ENCODE measurements around the gene PPP1R15B.
A peak's percentile ranks its signal among the peaks of the same experiment; 100 is the strongest.

Gene PPP1R15B

DNA sequence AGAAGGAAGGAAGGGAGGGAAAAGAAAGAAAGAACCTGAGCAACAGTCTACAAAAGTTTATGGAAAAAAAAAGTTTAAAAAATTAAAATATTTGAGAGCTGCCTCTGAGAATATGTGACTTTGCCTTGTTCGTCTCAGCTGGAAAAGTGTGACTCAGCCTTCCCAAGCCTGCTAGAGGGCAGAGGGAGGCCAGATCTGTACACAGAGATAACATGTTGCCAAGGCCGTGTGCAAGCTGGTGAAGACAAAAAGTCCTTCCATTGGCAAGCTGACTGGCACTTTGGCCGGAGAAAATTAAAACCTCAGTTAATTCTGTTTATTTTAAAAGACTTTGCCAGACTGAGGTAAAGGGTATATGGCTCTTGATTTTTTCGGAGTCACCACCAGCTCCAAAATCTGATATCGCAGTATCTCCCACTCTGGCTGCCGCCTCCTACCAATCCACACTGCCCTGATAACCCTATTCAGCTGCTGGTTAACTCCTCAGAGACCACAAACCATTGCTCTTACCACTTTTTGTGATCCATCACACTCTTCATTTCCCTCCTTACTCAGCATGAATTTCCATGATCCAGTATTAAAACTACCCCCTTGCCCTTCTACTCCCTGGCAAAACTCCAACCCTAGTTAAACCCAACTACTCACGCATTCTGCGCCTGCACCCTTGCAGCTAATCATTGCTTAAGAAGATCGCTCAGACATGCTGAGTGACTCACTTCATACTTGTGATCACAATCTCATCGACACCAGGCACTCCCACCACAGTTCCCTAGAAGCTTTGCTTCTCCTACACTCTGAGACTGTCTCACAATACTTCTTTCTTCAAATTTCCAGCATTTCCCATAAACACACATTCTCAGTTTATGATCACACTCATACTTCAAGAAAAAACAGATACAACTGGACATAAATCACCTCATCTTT lies 5.7 kb upstream of the PPP1R15B start:
- H3K27me3 ChIP-seq (ENCODE audit: insufficient read depth, poor library complexity, severe bottlenecking) = no peaks in the 10 kb centered on the region
- no peak overlapping the region; the same call in 1 of the 2 replicates for H3K27ac ChIP-seq (replicated peaks)
- TF ChIP-seq SPI1 (IDR thresholded peaks at IDR 0.05; ENCODE audit: borderline replicate concordance, low read depth) = no peak
- TF ChIP-seq, protein P1, sequence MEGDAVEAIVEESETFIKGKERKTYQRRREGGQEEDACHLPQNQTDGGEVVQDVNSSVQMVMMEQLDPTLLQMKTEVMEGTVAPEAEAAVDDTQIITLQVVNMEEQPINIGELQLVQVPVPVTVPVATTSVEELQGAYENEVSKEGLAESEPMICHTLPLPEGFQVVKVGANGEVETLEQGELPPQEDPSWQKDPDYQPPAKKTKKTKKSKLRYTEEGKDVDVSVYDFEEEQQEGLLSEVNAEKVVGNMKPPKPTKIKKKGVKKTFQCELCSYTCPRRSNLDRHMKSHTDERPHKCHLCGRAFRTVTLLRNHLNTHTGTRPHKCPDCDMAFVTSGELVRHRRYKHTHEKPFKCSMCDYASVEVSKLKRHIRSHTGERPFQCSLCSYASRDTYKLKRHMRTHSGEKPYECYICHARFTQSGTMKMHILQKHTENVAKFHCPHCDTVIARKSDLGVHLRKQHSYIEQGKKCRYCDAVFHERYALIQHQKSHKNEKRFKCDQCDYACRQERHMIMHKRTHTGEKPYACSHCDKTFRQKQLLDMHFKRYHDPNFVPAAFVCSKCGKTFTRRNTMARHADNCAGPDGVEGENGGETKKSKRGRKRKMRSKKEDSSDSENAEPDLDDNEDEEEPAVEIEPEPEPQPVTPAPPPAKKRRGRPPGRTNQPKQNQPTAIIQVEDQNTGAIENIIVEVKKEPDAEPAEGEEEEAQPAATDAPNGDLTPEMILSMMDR (IDR thresholded peaks at IDR 0.05; ENCODE audit: insufficient read depth, low read length) = no peak
- TF ChIP-seq POLR2AphosphoS5 (IDR thresholded peaks at IDR 0.05; ENCODE audit: low read depth) = no peak; the same call in 1 of the 2 replicates
- TF ChIP-seq, protein P2, sequence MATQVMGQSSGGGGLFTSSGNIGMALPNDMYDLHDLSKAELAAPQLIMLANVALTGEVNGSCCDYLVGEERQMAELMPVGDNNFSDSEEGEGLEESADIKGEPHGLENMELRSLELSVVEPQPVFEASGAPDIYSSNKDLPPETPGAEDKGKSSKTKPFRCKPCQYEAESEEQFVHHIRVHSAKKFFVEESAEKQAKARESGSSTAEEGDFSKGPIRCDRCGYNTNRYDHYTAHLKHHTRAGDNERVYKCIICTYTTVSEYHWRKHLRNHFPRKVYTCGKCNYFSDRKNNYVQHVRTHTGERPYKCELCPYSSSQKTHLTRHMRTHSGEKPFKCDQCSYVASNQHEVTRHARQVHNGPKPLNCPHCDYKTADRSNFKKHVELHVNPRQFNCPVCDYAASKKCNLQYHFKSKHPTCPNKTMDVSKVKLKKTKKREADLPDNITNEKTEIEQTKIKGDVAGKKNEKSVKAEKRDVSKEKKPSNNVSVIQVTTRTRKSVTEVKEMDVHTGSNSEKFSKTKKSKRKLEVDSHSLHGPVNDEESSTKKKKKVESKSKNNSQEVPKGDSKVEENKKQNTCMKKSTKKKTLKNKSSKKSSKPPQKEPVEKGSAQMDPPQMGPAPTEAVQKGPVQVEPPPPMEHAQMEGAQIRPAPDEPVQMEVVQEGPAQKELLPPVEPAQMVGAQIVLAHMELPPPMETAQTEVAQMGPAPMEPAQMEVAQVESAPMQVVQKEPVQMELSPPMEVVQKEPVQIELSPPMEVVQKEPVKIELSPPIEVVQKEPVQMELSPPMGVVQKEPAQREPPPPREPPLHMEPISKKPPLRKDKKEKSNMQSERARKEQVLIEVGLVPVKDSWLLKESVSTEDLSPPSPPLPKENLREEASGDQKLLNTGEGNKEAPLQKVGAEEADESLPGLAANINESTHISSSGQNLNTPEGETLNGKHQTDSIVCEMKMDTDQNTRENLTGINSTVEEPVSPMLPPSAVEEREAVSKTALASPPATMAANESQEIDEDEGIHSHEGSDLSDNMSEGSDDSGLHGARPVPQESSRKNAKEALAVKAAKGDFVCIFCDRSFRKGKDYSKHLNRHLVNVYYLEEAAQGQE (IDR thresholded peaks at IDR 0.05; ENCODE audit: insufficient replicate concordance, low read depth) = no peak
- TF ChIP-seq GABPA (IDR thresholded peaks at IDR 0.05; ENCODE audit: low read depth) = no peak
- H3K4me3 ChIP-seq (replicated peaks; ENCODE audit: insufficient read depth, low read length) = no peak overlapping the region
- DNase-seq (ENCODE audit: low read depth in 1 of 2, low spot score in 1 of 2) = peak; percentile 59 to 85

- Histone ChIP-seq H3K27ac (replicated peaks) (no peak overlapping the region), H3K4me3 (replicated peaks; ENCODE audit: insufficient read depth, low read length) (no peak overlapping the region), H3K27me3 (ENCODE audit: insufficient read depth, poor library complexity, severe bottlenecking) (no peaks in the 10 kb centered on the region)
- TF ChIP-seq, protein P2 (IDR thresholded peaks at IDR 0.05; ENCODE audit: insufficient replicate concordance, low read depth) = no peak
- TF ChIP-seq, protein P1 (IDR thresholded peaks at IDR 0.05; ENCODE audit: insufficient read depth, low read length) = no peak
- TF ChIP-seq GABPA (IDR thresholded peaks at IDR 0.05; ENCODE audit: low read depth) = no peak
- no peak for TF ChIP-seq POLR2AphosphoS5 (IDR thresholded peaks at IDR 0.05; ENCODE audit: low read depth)
- TF ChIP-seq SPI1 (IDR thresholded peaks at IDR 0.05; ENCODE audit: borderline replicate concordance, low read depth) = no peak
- DNase-seq (ENCODE audit: low read depth in 1 of 2, low spot score in 1 of 2) = no peak
Observed at GRCh38 chr1:204416589-204417073, 5.0 kb upstream of the PPP1R15B start.

DNA sequence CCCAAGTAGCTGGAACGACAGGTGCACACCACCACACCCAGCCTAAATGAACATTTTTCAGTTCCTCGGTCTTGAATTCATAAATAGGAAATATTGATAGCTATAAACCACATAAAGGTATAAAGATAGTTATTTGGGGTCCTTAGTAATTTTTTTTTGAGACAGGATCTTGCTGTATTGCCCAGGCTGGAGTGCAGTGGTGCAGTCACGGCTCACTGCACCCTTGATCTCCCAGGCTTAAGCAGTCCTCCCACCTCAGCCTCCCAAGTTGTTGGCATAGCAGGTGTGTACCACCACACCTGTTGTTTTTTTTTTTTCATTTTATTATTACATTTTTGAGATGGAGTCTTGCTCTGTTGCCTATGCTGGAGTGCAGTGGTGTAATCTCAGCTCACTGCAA lies 3.7 kb upstream of the PPP1R15B start:
- H3K27ac ChIP-seq (replicated peaks) = no peak overlapping the region
- no peak overlapping the region for H3K4me3 ChIP-seq (replicated peaks; ENCODE audit: insufficient read depth, low read length)
- DNase-seq (ENCODE audit: low read depth in 1 of 2, low spot score in 1 of 2) = no peak
- TF ChIP-seq GABPA (IDR thresholded peaks at IDR 0.05; ENCODE audit: low read depth) (no peak), SPI1 (IDR thresholded peaks at IDR 0.05; ENCODE audit: borderline replicate concordance, low read depth) (no peak), POLR2AphosphoS5 (IDR thresholded peaks at IDR 0.05; ENCODE audit: low read depth) (no peak)
- TF ChIP-seq, protein P1 (IDR thresholded peaks at IDR 0.05; ENCODE audit: insufficient read depth, low read length) = no peak
- TF ChIP-seq, protein P2 (IDR thresholded peaks at IDR 0.05; ENCODE audit: insufficient replicate concordance, low read depth) = no peak
- H3K27me3 ChIP-seq (ENCODE audit: insufficient read depth, poor library complexity, severe bottlenecking) = no peaks in the 10 kb centered on the region
